HCT116 (cell line): ENCODE measurements around the gene CSPG4.

ENCODE experiments used
- CEBPB ChIP-seq: IDR thresholded peaks from 2 replicates; pipeline ENCODE4 v1.6.1; 2012; ENCODE audit warnings: low read depth
- CTCF ChIP-seq, 3 experiments: fragments of 200-600 bp in 1 of 3; sonication (generic) in 1 of 3; IDR thresholded peaks in 2 of 3; conservative IDR thresholded peaks in 1 of 3; 2 replicates each; pipeline ENCODE4 v1.5.1; 2012 to 2017; ENCODE audit warnings: low read depth in 2 of 3, low read length in 2 of 3, antibody characterized with exemption in 1 of 3, borderline replicate concordance in 1 of 3, control low read depth in 1 of 3, mild to moderate bottlenecking in 1 of 3, mixed read lengths in 1 of 3, mixed run types in 1 of 3, moderate library complexity in 1 of 3; ENCODE audit not compliant: insufficient read depth in 1 of 3
- EZH2 ChIP-seq: fragments of 200-600 bp; sonication (generic); IDR thresholded peaks from 2 replicates; pipeline ENCODE4 v1.6.1; 2017; ENCODE audit warnings: antibody characterized with exemption, mixed run types
- POLR2A ChIP-seq: IDR thresholded peaks from 2 replicates; pipeline ENCODE4 v1.7.0; 2011; ENCODE audit warnings: borderline replicate concordance; ENCODE audit not compliant: insufficient read depth, insufficient read length; ENCODE audit errors: extremely low read depth
- POLR2AphosphoS5 ChIP-seq: IDR thresholded peaks from 2 replicates; pipeline ENCODE4 v1.6.1; 2011; ENCODE audit warnings: mild to moderate bottlenecking, low read depth, low read length, moderate library complexity
- TCF7L2 ChIP-seq: IDR thresholded peaks from 2 replicates; pipeline ENCODE4 v1.7.0; 2011; ENCODE audit warnings: borderline replicate concordance, inconsistent platforms; ENCODE audit not compliant: insufficient read depth, insufficient read length; ENCODE audit errors: extremely low read depth
- YY1 ChIP-seq: IDR thresholded peaks from 2 replicates; pipeline ENCODE4 v1.6.1; 2011; ENCODE audit warnings: low read length, low read depth, moderate library complexity, mild to moderate bottlenecking; ENCODE audit not compliant: insufficient replicate concordance; ENCODE audit errors: extremely low read depth
- ZFX ChIP-seq: fragments of 450-650 bp; IDR thresholded peaks from 2 replicates; pipeline ENCODE4 v1.6.1; 2017
- TF ChIP-seq, protein P1 (sequence below): IDR thresholded peaks from 2 replicates; pipeline ENCODE4 v1.6.1; 2012
- TF ChIP-seq, protein P2 (sequence below): IDR thresholded peaks from 2 replicates; pipeline ENCODE4 v1.6.1; 2011; ENCODE audit warnings: mild to moderate bottlenecking, low read length, moderate library complexity; ENCODE audit not compliant: insufficient replicate concordance; ENCODE audit errors: extremely low read depth
- TF ChIP-seq, protein P3 (sequence below): IDR thresholded peaks from 2 replicates; pipeline ENCODE4 v1.6.1; 2012; ENCODE audit warnings: low read depth
- TF ChIP-seq, protein P4 (sequence below): IDR thresholded peaks from 2 replicates; pipeline ENCODE4 v1.6.1; 2012

GRCh38 chr15:75659141-75659771 lies 53.4 kb downstream of the CSPG4 start:
- no peak for TF ChIP-seq CTCF (IDR thresholded peaks at IDR 0.05 in 2 of 3, conservative IDR thresholded peaks at IDR 0.05 in 1 of 3; ENCODE audit: borderline replicate concordance in 1 of 3, insufficient read depth in 1 of 3, low read depth in 2 of 3, low read length in 2 of 3)
- TF ChIP-seq ZFX = no peak
- no peak for TF ChIP-seq EZH2
- TF ChIP-seq, protein P1, sequence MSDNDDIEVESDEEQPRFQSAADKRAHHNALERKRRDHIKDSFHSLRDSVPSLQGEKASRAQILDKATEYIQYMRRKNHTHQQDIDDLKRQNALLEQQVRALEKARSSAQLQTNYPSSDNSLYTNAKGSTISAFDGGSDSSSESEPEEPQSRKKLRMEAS = no peak
- TF ChIP-seq POLR2A = no peak
- TF ChIP-seq, protein P2, sequence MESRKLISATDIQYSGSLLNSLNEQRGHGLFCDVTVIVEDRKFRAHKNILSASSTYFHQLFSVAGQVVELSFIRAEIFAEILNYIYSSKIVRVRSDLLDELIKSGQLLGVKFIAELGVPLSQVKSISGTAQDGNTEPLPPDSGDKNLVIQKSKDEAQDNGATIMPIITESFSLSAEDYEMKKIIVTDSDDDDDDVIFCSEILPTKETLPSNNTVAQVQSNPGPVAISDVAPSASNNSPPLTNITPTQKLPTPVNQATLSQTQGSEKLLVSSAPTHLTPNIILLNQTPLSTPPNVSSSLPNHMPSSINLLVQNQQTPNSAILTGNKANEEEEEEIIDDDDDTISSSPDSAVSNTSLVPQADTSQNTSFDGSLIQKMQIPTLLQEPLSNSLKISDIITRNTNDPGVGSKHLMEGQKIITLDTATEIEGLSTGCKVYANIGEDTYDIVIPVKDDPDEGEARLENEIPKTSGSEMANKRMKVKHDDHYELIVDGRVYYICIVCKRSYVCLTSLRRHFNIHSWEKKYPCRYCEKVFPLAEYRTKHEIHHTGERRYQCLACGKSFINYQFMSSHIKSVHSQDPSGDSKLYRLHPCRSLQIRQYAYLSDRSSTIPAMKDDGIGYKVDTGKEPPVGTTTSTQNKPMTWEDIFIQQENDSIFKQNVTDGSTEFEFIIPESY = no peak
- no peak for TF ChIP-seq YY1
- no peak for TF ChIP-seq TCF7L2
- TF ChIP-seq, protein P3, sequence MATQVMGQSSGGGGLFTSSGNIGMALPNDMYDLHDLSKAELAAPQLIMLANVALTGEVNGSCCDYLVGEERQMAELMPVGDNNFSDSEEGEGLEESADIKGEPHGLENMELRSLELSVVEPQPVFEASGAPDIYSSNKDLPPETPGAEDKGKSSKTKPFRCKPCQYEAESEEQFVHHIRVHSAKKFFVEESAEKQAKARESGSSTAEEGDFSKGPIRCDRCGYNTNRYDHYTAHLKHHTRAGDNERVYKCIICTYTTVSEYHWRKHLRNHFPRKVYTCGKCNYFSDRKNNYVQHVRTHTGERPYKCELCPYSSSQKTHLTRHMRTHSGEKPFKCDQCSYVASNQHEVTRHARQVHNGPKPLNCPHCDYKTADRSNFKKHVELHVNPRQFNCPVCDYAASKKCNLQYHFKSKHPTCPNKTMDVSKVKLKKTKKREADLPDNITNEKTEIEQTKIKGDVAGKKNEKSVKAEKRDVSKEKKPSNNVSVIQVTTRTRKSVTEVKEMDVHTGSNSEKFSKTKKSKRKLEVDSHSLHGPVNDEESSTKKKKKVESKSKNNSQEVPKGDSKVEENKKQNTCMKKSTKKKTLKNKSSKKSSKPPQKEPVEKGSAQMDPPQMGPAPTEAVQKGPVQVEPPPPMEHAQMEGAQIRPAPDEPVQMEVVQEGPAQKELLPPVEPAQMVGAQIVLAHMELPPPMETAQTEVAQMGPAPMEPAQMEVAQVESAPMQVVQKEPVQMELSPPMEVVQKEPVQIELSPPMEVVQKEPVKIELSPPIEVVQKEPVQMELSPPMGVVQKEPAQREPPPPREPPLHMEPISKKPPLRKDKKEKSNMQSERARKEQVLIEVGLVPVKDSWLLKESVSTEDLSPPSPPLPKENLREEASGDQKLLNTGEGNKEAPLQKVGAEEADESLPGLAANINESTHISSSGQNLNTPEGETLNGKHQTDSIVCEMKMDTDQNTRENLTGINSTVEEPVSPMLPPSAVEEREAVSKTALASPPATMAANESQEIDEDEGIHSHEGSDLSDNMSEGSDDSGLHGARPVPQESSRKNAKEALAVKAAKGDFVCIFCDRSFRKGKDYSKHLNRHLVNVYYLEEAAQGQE = no peak
- TF ChIP-seq POLR2AphosphoS5 = no peak
- TF ChIP-seq, protein P4, sequence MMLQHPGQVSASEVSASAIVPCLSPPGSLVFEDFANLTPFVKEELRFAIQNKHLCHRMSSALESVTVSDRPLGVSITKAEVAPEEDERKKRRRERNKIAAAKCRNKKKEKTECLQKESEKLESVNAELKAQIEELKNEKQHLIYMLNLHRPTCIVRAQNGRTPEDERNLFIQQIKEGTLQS = no peak
- no peak for TF ChIP-seq CEBPB
